Ectodermal cell (in vitro differentiated cells): ENCODE measurements around the gene HOXA10.

Experiments used
- H3K27ac ChIP-seq: 2 replicates; pipeline ENCODE4 v1.7.0; 2013; ENCODE audit warnings: mild to moderate bottlenecking, low read depth, low read length; ENCODE audit not compliant: insufficient read depth, poor library complexity, severe bottlenecking
- H3K27me3 ChIP-seq: 2 replicates; pipeline ENCODE4 v1.7.0; 2013; ENCODE audit warnings: mild to moderate bottlenecking, low read length; ENCODE audit not compliant: insufficient read depth, control insufficient read depth, poor library complexity, severe bottlenecking
- H3K36me3 ChIP-seq: one replicate; pipeline ENCODE4 v1.7.0; 2013; ENCODE audit warnings: low read length; ENCODE audit not compliant: control insufficient read depth, insufficient read depth
- H3K4me1 ChIP-seq: one replicate; pipeline ENCODE4 v1.7.0; 2013; ENCODE audit warnings: low read length; ENCODE audit not compliant: control insufficient read depth, insufficient read depth
- H3K4me3 ChIP-seq: 2 replicates; pipeline ENCODE4 v1.7.0; 2013; ENCODE audit warnings: low read depth, low read length, control low read depth; ENCODE audit not compliant: insufficient read depth
- H3K9me3 ChIP-seq: 2 replicates; pipeline ENCODE4 v1.7.0; 2013; ENCODE audit warnings: mild to moderate bottlenecking, low read length, moderate library complexity; ENCODE audit not compliant: control insufficient read depth
- WGBS, 2 experiments: methylation state at CpG; one replicate each; pipeline ENCODE4 v1.1.7; 2013; ENCODE audit warnings: missing lambda C conversion rate in 2 of 2; 5-methylcytosine and 5-hydroxymethylcytosine counted together

Gene HOXA10

GRCh38 chr7:27158436-27159265 is 15.5 kb downstream of the HOXA10 start:
- Histone ChIP-seq H3K27me3 (peaks cover 100% of the 10 kb centered on the region), H3K27ac (no peak overlapping the region), H3K4me3 (no peak overlapping the region), H3K36me3 (no peaks in the 10 kb centered on the region), H3K4me1 (no peaks in the 10 kb centered on the region), H3K9me3 (no peaks in the 10 kb centered on the region)
- 70 to 71% methylated on average over 35 of the region's 35 CpGs for WGBS, 2 experiments

GRCh38 chr7:27157702-27158431 is 16.3 kb downstream of the HOXA10 start:
- Histone ChIP-seq H3K4me3 (no peak overlapping the region), H3K4me1 (no peaks in the 10 kb centered on the region), H3K9me3 (no peaks in the 10 kb centered on the region), H3K36me3 (no peaks in the 10 kb centered on the region), H3K27ac (no peak overlapping the region), H3K27me3 (peaks cover 100% of the 10 kb centered on the region)
- WGBS, 2 experiments: 55% methylated on average over 30 of the region's 30 CpGs

DNA sequence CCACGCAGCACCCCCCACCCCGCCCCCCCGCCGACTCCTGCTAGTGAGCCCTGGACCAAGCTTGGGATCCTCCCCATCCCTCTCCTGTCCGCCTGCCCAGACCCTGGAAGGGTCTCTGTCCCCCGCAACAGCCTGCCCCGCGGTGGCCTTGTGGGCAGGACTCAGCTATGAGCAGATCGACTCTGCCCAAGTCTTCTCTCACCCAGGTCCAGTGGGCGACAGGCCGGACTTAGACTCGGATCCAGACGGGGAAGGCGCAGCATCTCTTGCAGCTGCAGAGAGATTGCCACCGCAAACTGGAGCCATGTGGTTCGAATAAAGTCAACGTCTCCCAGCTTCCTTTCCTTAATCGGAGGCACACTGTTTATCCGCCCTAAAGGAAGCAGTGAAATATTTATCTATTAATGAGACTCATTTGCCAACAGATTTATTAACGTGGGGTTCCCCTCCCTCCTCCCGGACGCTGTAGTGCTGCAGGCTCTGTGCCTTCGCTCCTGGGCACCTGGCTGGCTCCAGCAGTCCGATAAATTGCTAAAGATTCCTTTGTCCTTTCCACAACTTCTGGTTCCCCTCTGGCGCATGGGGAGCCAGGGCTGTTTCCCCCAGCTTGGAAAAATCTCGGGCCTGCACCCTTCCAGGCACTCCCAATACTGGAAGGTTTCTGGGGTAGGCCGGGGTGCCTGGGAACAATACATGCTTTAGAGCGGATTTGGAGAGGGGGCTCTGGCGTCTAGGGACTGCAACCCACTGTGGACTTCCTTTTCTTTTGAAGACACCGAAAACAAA is 17.0 kb downstream of the HOXA10 start:
- 39 to 44% methylated on average over 30 of the region's 30 CpGs for WGBS, 2 experiments
- H3K27ac ChIP-seq: no peak overlapping the region
- H3K27me3 ChIP-seq: peaks cover 100% of the 10 kb centered on the region
- no peaks in the 10 kb centered on the region for H3K36me3 ChIP-seq
- no peak overlapping the region for H3K4me3 ChIP-seq
- H3K9me3 ChIP-seq: no peaks in the 10 kb centered on the region
- H3K4me1 ChIP-seq: no peaks in the 10 kb centered on the region

DNA sequence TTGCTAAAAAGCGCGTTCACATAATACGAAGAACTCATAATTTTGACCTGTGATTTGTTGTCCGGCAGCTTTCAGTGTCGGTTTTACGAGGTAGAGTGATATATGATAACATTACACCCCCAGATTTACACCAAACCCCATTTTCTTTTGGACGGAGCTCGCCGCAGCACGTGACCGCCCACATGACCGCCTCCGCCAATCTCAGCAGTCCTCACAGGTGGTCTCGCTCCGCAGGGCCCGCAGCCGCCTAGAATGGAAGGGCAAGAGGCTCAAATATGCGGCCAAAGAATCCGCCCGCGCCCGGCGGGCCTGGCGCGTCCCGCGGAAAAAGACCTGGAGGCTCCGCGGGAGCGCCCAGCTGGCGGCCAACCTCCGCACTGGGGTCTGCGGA is 17.6 kb downstream of the HOXA10 start, which contains the start of gene HOXA7:
Gene HOXA7, minus strand, starts transcription at position 168 of the 391 bp plus-strand sequence. Its CDS starts 130 bp downstream, at position 38.
- H3K4me1 ChIP-seq: no peaks in the 10 kb centered on the region
- WGBS, 2 experiments: 9 to 11% methylated on average over 31 to 33 of the region's 33 CpGs
- H3K27me3 ChIP-seq: peaks cover 100% of the 10 kb centered on the region
- H3K9me3 ChIP-seq: no peaks in the 10 kb centered on the region
- H3K4me3 ChIP-seq: no peak within 1 kb of the TSS
- no peak within 1 kb of the TSS for H3K27ac ChIP-seq
- H3K36me3 ChIP-seq: no peaks in the 10 kb centered on the region

DNA sequence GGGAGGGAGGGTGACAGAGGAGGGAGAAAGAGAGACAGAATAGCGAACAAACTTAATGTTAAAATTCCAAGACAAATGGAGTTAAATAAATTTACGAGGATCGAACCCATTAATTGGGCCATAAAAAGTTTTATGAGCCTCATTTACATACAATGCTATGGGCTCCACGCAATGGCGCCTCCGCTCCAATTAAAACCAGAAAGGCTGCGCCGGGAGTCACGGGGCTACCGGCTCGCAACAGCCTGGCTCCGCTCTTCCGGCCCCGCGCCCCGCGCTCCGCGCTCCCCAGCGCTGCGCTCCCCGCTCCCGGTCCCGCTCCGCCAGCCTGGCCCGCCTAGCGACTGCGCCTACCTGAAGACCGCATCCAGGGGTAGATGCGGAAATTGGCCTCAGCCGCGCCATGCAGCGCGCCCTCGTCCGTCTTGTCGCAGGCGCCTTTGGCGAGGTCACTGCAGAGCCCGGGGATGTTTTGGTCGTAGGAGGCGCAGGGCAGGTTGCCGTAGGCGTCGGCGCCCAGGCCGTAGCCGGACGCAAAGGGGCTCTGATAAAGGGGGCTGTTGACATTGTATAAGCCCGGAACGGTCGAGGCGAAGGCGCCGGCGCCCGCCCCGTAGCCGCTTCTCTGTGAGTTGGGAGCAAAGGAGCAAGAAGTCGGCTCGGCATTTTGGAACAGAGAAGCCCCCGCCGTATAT is 18.2 kb downstream of the HOXA10 start:
- Histone ChIP-seq H3K4me3 (no peak overlapping the region), H3K36me3 (no peaks in the 10 kb centered on the region), H3K27ac (no peak overlapping the region), H3K27me3 (peaks cover 100% of the 10 kb centered on the region), H3K4me1 (peaks cover 5% of the 10 kb centered on the region), H3K9me3 (no peaks in the 10 kb centered on the region)
- 8 to 9% methylated on average over 63 of the region's 63 CpGs for WGBS, 2 experiments

DNA sequence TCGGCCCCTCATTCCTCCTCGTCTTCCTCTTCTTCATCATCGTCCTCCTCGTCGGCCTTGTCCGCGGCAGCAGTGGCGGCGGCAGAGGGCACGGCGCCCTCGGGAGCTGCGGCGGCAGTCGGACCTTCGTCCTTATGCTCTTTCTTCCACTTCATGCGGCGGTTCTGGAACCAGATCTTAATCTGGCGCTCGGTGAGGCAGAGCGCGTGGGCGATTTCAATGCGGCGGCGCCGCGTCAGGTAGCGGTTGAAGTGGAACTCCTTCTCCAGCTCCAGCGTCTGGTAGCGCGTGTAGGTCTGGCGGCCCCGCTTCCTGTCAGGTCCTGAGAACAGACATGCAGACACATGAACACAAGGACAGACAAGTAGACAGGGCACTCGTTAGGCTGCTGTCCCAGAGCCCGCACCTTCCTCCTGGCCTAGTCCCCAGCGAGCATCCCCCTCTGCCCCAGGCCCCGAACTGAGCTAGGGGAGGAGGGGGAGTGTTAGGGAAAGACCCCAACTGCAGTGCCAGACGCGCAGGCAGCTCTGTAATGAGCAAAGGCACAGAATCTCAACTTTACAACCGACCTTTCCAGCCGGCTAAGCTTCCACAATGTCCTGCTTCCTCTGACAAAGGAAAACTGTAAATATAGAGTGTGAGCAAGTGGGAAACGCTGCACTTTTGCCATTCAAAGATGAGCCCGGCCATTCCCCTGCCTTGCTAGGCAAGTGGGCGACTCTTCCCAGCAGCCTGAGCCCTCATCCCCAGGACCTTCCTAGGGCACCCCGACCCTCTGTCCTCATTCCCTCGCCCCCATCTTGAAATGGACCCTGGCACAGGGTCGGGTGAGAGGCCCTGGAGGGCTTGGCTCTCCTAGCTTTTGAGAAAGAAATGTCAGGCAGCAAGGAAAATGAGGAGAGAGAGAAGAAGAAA is 19.0 kb downstream of the HOXA10 start:
- Histone ChIP-seq H3K4me1 (peaks cover 5% of the 10 kb centered on the region), H3K27me3 (peaks cover 100% of the 10 kb centered on the region), H3K4me3 (no peak overlapping the region), H3K36me3 (no peaks in the 10 kb centered on the region), H3K9me3 (no peaks in the 10 kb centered on the region), H3K27ac (no peak overlapping the region)
- whole genome bisulfite sequencing, 2 experiments: 15 to 16% methylated on average over 48 of the region's 48 CpGs

- peaks cover 5% of the 10 kb centered on the region for H3K4me1 ChIP-seq
- no peak overlapping the region for H3K27ac ChIP-seq
- no peaks in the 10 kb centered on the region for H3K9me3 ChIP-seq
- no peaks in the 10 kb centered on the region for H3K36me3 ChIP-seq
- peaks cover 100% of the 10 kb centered on the region for H3K27me3 ChIP-seq
- whole genome bisulfite sequencing, 2 experiments: 42 to 43% methylated on average over 10 of the region's 10 CpGs
- H3K4me3 ChIP-seq: no peak overlapping the region
Observed at GRCh38 chr7:27154369-27154768, 19.8 kb downstream of the HOXA10 start.

DNA sequence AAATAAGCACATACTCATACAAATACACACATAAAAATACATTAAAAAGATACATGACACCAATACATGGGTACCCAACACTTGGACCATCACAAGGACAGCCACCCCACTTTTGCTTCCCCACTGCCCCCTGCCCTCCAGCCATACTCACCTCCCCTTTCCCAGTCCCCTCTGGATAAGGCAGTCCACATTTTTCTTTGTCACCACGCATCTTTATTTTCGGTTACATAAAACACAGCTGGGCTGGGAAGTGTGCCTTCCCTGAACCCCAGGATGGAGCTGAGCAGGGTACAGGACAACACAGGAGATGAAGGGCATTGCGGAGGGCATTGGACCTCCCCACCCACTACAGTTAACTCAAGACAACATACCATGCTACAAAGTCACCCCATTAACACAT is 20.6 kb downstream of the HOXA10 start:
- peaks cover 100% of the 10 kb centered on the region for H3K27me3 ChIP-seq

More for the DNA sequence above, 20.6 kb downstream of the HOXA10 start:
- Histone ChIP-seq H3K9me3 (no peaks in the 10 kb centered on the region), H3K4me3 (no peak overlapping the region), H3K27ac (no peak overlapping the region), H3K36me3 (no peaks in the 10 kb centered on the region), H3K4me1 (peaks cover 5% of the 10 kb centered on the region)
- WGBS, 2 experiments: 38 to 44% methylated on average over 3 of the region's 3 CpGs
